Measurements from ENCODE around the gene RHOD.

- TF ChIP-seq NFIC (IDR thresholded peaks at IDR 0.05) (no peak), YY1 (IDR thresholded peaks at IDR 0.05; ENCODE audit: low read depth) (no peak)
Measured at GRCh38 chr11:67114275-67114896, 57.7 kb downstream of the RHOD start.
